ENCODE results near the gene HTR4.

HTR4 gene

GRCh38 chr5:148615644-148616275 is 38.6 kb downstream of the HTR4 start:
- DNase-seq (ENCODE audit: low spot score in 2 of 2), result no peak
- in situ Hi-C loops (cut with MboI; ENCODE audit: low sequenced_read_pairs), result no loop called here
- H3K4me3 ChIP-seq, result no peak overlapping the region
- H3K4me1 ChIP-seq, result no peaks in the 10 kb centered on the region
- H3K9me3 ChIP-seq, result no peaks in the 10 kb centered on the region
- no peaks in the 10 kb centered on the region for H3K36me3 ChIP-seq (replicated peaks)
- no peaks in the 10 kb centered on the region for H3K27me3 ChIP-seq (ENCODE audit: low read depth)

- Histone ChIP-seq H3K27me3 (ENCODE audit: low read depth) (no peaks in the 10 kb centered on the region), H3K36me3 (replicated peaks) (no peaks in the 10 kb centered on the region), H3K4me3 (no peak overlapping the region), H3K4me1 (no peaks in the 10 kb centered on the region), H3K9me3 (no peaks in the 10 kb centered on the region)
- in situ Hi-C loops (cut with MboI; ENCODE audit: low sequenced_read_pairs), result no loop called here
- DNase-seq (ENCODE audit: low spot score in 2 of 2), result no peak
Observed at GRCh38 chr5:148607406-148607805, 46.9 kb downstream of the HTR4 start.

GRCh38 chr5:148606296-148606695 is 48.0 kb downstream of the HTR4 start:
- no peak for DNase-seq (ENCODE audit: low spot score in 2 of 2)
- in situ Hi-C loops (cut with MboI; ENCODE audit: low sequenced_read_pairs), result no loop called here
- Histone ChIP-seq H3K4me3 (no peak overlapping the region), H3K27me3 (ENCODE audit: low read depth) (no peaks in the 10 kb centered on the region), H3K36me3 (replicated peaks) (no peaks in the 10 kb centered on the region), H3K9me3 (no peaks in the 10 kb centered on the region), H3K4me1 (no peaks in the 10 kb centered on the region)

- Histone ChIP-seq H3K27me3 (ENCODE audit: low read depth) (no peaks in the 10 kb centered on the region), H3K9me3 (no peaks in the 10 kb centered on the region), H3K4me1 (no peaks in the 10 kb centered on the region), H3K4me3 (no peak overlapping the region), H3K36me3 (replicated peaks) (no peaks in the 10 kb centered on the region)
- in situ Hi-C loops (cut with MboI; ENCODE audit: low sequenced_read_pairs), result no loop called here
- DNase-seq (ENCODE audit: low spot score in 2 of 2), result no peak
Observed at GRCh38 chr5:148599187-148599586, 55.1 kb downstream of the HTR4 start.

- H3K4me1 ChIP-seq, result no peaks in the 10 kb centered on the region
- no peaks in the 10 kb centered on the region for H3K9me3 ChIP-seq
- no peak for DNase-seq (ENCODE audit: low spot score in 2 of 2)
- no peaks in the 10 kb centered on the region for H3K36me3 ChIP-seq (replicated peaks)
- H3K27me3 ChIP-seq (ENCODE audit: low read depth), result no peaks in the 10 kb centered on the region
- no peak overlapping the region for H3K4me3 ChIP-seq
- in situ Hi-C loops (cut with MboI; ENCODE audit: low sequenced_read_pairs), result no loop called here
Observed at GRCh38 chr5:148595697-148596096, 58.6 kb downstream of the HTR4 start.

GRCh38 chr5:148586796-148587195 is 67.5 kb downstream of the HTR4 start:
- no peak for DNase-seq (ENCODE audit: low spot score in 2 of 2)

GRCh38 chr5:148585988-148586387 is 68.3 kb downstream of the HTR4 start:
- no peaks in the 10 kb centered on the region for H3K27me3 ChIP-seq (ENCODE audit: low read depth)
- DNase-seq (ENCODE audit: low spot score in 2 of 2), result no peak
- H3K9me3 ChIP-seq, result no peaks in the 10 kb centered on the region
- H3K4me3 ChIP-seq, result no peak overlapping the region
- in situ Hi-C loops (cut with MboI; ENCODE audit: low sequenced_read_pairs), result no loop called here
- H3K4me1 ChIP-seq, result no peaks in the 10 kb centered on the region
- H3K36me3 ChIP-seq (replicated peaks), result no peaks in the 10 kb centered on the region

More at GRCh38 chr5:148586796-148587195, 67.5 kb downstream of the HTR4 start:
- Histone ChIP-seq H3K27me3 (ENCODE audit: low read depth) (no peaks in the 10 kb centered on the region), H3K4me3 (no peak overlapping the region), H3K4me1 (no peaks in the 10 kb centered on the region), H3K36me3 (replicated peaks) (no peaks in the 10 kb centered on the region), H3K9me3 (no peaks in the 10 kb centered on the region)
- in situ Hi-C loops (cut with MboI; ENCODE audit: low sequenced_read_pairs), result no loop called here

- no peaks in the 10 kb centered on the region for H3K36me3 ChIP-seq (replicated peaks)
- H3K27me3 ChIP-seq (ENCODE audit: low read depth), result no peaks in the 10 kb centered on the region
- H3K4me3 ChIP-seq, result no peak overlapping the region
- no peaks in the 10 kb centered on the region for H3K9me3 ChIP-seq
- DNase-seq (ENCODE audit: low spot score in 2 of 2), result no peak
- no peaks in the 10 kb centered on the region for H3K4me1 ChIP-seq
- in situ Hi-C loops (cut with MboI; ENCODE audit: low sequenced_read_pairs), result no loop called here
Observed at GRCh38 chr5:148584103-148584502, 70.2 kb downstream of the HTR4 start.

GRCh38 chr5:148583421-148583965 is 70.8 kb downstream of the HTR4 start:
- no peak for DNase-seq (ENCODE audit: low spot score in 2 of 2)

GRCh38 chr5:148574167-148574566 is 80.2 kb downstream of the HTR4 start:
- in situ Hi-C loops (cut with MboI; ENCODE audit: low sequenced_read_pairs), result no loop called here
- Histone ChIP-seq H3K9me3 (no peaks in the 10 kb centered on the region), H3K36me3 (replicated peaks) (no peaks in the 10 kb centered on the region), H3K4me3 (no peak overlapping the region), H3K4me1 (no peaks in the 10 kb centered on the region), H3K27me3 (ENCODE audit: low read depth) (no peaks in the 10 kb centered on the region; the same call in 1 of the 2 replicates)
- no peak for DNase-seq (ENCODE audit: low spot score in 2 of 2)

More at GRCh38 chr5:148583421-148583965, 70.8 kb downstream of the HTR4 start:
- no peak overlapping the region for H3K4me3 ChIP-seq
- in situ Hi-C loops (cut with MboI; ENCODE audit: low sequenced_read_pairs), result no loop called here
- no peaks in the 10 kb centered on the region for H3K27me3 ChIP-seq (ENCODE audit: low read depth)
- H3K9me3 ChIP-seq, result no peaks in the 10 kb centered on the region
- H3K4me1 ChIP-seq, result no peaks in the 10 kb centered on the region
- no peaks in the 10 kb centered on the region for H3K36me3 ChIP-seq (replicated peaks)

GRCh38 chr5:148573374-148573773 is 81.0 kb downstream of the HTR4 start:
- H3K27me3 ChIP-seq (ENCODE audit: low read depth), result no peaks in the 10 kb centered on the region; the same call in 1 of the 2 replicates
- DNase-seq (ENCODE audit: low spot score in 2 of 2), result no peak
- in situ Hi-C loops (cut with MboI; ENCODE audit: low sequenced_read_pairs), result no loop called here
- H3K4me1 ChIP-seq, result no peaks in the 10 kb centered on the region
- no peak overlapping the region for H3K4me3 ChIP-seq
- no peaks in the 10 kb centered on the region for H3K9me3 ChIP-seq
- no peaks in the 10 kb centered on the region for H3K36me3 ChIP-seq (replicated peaks)

- Histone ChIP-seq H3K36me3 (replicated peaks) (no peaks in the 10 kb centered on the region), H3K4me1 (no peaks in the 10 kb centered on the region), H3K4me3 (no peak overlapping the region), H3K9me3 (no peaks in the 10 kb centered on the region), H3K27me3 (ENCODE audit: low read depth) (no peaks in the 10 kb centered on the region; the same call in 1 of the 2 replicates)
- no peak for DNase-seq (ENCODE audit: low spot score in 2 of 2)
- in situ Hi-C loops (cut with MboI; ENCODE audit: low sequenced_read_pairs), result no loop called here
Observed at GRCh38 chr5:148569948-148570347, 84.4 kb downstream of the HTR4 start.

GRCh38 chr5:148565148-148565547 is 89.2 kb downstream of the HTR4 start:
- H3K27me3 ChIP-seq (ENCODE audit: low read depth), result no peaks in the 10 kb centered on the region
- H3K36me3 ChIP-seq (replicated peaks), result no peaks in the 10 kb centered on the region
- no peaks in the 10 kb centered on the region for H3K9me3 ChIP-seq
- H3K4me3 ChIP-seq, result no peak overlapping the region
- in situ Hi-C loops (cut with MboI; ENCODE audit: low sequenced_read_pairs), result no loop called here
- no peak for DNase-seq (ENCODE audit: low spot score in 2 of 2)
- H3K4me1 ChIP-seq, result no peaks in the 10 kb centered on the region

GRCh38 chr5:148563021-148563420 is 91.3 kb downstream of the HTR4 start:
- Histone ChIP-seq H3K36me3 (replicated peaks) (no peaks in the 10 kb centered on the region), H3K27me3 (ENCODE audit: low read depth) (no peaks in the 10 kb centered on the region), H3K9me3 (no peaks in the 10 kb centered on the region), H3K4me1 (no peaks in the 10 kb centered on the region), H3K4me3 (no peak overlapping the region)
- no peak for DNase-seq (ENCODE audit: low spot score in 2 of 2)
- in situ Hi-C loops (cut with MboI; ENCODE audit: low sequenced_read_pairs), result no loop called here

Measured in HAP-1 (cell line).